GM19395 (cell line): Measurements from ENCODE around the gene SLC43A3.
"Not testable (repeated sequence)": the region's sequence is repeated elsewhere in the genome, so short reads cannot be mapped to it uniquely, and the experiment has no call there.

ENCODE experiments used
- ATAC-seq: cut with Tn5 transposase; IDR thresholded peaks from one replicate; pipeline ENCODE4 v1.9.1; 2021; ENCODE audit warnings: mild to moderate bottlenecking, moderate library complexity; ENCODE audit not compliant: unreplicated experiment

SLC43A3 gene

GRCh38 chr11:57460022-57460757 is 33.3 kb upstream of the SLC43A3 start, which contains the start of gene RTN4RL2:
Gene RTN4RL2, plus strand, starts transcription at chr11:57460528. Its CDS starts 338 bp downstream, at chr11:57460866.
- ATAC-seq: no peak

GRCh38 chr11:57459164-57460021 is 32.5 kb upstream of the SLC43A3 start:
- ATAC-seq: no peak

- no peak for ATAC-seq
Measured at GRCh38 chr11:57458410-57459163, 31.7 kb upstream of the SLC43A3 start.

GRCh38 chr11:57458060-57458409 is 31.1 kb upstream of the SLC43A3 start:
- no peak for ATAC-seq

GRCh38 chr11:57457643-57458023 is 30.7 kb upstream of the SLC43A3 start:
- ATAC-seq: peak; percentile 31

- peak; percentile 70 for ATAC-seq
Measured at GRCh38 chr11:57456960-57457642, 30.2 kb upstream of the SLC43A3 start.

- no peak for ATAC-seq
Measured at GRCh38 chr11:57453543-57454177, 26.7 kb upstream of the SLC43A3 start.

- no peak for ATAC-seq
Measured at GRCh38 chr11:57446055-57446454, 19.1 kb upstream of the SLC43A3 start.

GRCh38 chr11:57445122-57445394 is 18.1 kb upstream of the SLC43A3 start:
- ATAC-seq: not testable (repeated sequence)

GRCh38 chr11:57444362-57445121 is 17.6 kb upstream of the SLC43A3 start:
- no peak for ATAC-seq

GRCh38 chr11:57440744-57441414 is 14.0 kb upstream of the SLC43A3 start:
- no peak for ATAC-seq

GRCh38 chr11:57439786-57440185 is 12.9 kb upstream of the SLC43A3 start:
- no peak for ATAC-seq

- no peak for ATAC-seq
Measured at GRCh38 chr11:57438345-57439285, 11.7 kb upstream of the SLC43A3 start.

- ATAC-seq: no peak
Measured at GRCh38 chr11:57436031-57436430, 9.1 kb upstream of the SLC43A3 start.

GRCh38 chr11:57434640-57435546 is 8.0 kb upstream of the SLC43A3 start:
- no peak for ATAC-seq

- ATAC-seq: no peak
Measured at GRCh38 chr11:57432714-57433163, 5.8 kb upstream of the SLC43A3 start.

- no peak for ATAC-seq
Measured at GRCh38 chr11:57432149-57432561, 5.2 kb upstream of the SLC43A3 start.
